Amygdala (tissue), 56 donors: ENCODE results near the gene ADARB2.
"Not testable (repeated sequence)": the region's sequence is repeated elsewhere in the genome, so short reads cannot be mapped to it uniquely, and the experiment has no call there.

Source experiments
- DNase-seq, 56 donors: peaks; one replicate each; lab custom pipeline; 2025; lab: John Stamatoyannopoulos, UW

ADARB2 gene

GRCh38 chr10:1477578-1477977, 259.7 kb downstream of the ADARB2 start:
- no peak for DNase-seq

DNA sequence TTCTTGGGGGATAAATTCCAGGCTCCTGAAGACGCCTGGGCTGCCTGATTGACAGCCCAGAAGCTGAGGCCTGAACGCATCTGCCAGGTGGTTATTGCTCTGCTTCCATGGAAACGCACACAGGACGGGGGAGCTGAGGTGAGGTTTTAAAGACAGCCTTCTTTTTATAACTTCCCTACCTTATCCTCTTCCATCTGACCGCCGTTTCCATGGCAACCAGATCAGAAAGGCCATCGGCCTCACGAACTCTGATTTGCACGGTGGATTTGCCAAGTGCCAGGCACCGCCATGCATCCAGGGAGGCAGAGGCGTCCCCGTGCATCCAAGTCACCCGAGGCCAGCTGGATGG, 260.9 kb downstream of the ADARB2 start:
- peak in 1 of 56 donors; percentile 20 for DNase-seq

DNA sequence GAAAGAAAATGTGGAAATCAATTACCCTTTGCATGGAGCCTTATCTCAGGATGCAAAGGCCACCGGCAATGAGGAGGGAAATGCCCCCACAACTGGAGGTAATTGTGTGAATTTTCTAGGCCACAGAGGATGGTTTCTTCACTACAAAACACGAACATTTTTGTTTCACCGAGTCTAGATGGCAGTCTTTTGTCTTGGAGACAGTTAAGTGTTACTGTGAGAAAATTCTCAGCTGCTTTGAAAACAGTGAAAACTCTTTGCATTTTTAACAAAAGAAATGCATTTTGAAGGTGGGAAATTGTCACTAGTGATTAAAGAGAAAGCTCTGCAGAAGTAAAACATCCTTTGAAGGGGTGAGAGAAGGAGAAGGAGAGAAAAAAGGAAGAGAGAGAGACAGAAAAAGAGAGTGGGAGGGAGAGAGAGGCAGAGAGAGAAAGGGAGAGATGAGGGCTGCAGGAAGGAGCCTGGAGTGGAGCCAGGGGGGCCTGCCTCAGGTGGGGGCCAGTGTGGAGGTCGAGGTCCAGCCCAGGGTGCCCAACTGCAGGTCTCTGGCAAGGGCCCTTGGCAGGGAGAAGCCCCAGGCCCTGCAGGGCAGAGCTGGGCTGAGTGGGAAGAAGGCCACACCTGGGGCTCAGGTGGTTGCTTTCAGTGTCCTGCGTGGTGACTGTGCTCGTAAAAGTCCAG, 261.4 kb downstream of the ADARB2 start:
- no peak for DNase-seq

DNA sequence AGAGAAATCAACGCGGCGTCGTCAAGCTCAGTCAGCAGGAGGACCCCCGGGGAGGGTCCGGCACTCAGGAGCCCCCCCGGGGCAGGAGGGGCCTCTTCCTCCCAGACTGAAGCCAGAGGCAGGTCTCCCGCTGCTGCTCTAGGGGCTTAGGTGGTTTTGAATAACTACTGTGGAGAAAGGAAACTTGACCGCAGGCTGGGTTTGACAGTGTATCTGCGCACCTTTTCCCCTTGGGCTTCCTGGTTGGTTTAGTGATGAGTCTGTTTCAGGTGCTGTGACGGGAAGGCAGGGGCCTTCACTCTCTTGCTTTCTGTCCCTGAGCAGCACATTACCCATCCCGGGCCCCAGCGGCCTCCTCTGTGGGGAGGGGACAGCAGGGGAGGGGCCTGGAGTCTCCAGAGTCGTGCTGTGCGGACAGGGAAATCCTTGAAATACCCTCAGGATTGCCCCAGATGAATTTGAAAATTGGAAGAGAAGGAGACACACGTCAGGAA, 262.2 kb downstream of the ADARB2 start:
- DNase-seq = no peak

- no peak for DNase-seq
Observed at GRCh38 chr10:1474376-1475097, 262.8 kb downstream of the ADARB2 start.

DNA sequence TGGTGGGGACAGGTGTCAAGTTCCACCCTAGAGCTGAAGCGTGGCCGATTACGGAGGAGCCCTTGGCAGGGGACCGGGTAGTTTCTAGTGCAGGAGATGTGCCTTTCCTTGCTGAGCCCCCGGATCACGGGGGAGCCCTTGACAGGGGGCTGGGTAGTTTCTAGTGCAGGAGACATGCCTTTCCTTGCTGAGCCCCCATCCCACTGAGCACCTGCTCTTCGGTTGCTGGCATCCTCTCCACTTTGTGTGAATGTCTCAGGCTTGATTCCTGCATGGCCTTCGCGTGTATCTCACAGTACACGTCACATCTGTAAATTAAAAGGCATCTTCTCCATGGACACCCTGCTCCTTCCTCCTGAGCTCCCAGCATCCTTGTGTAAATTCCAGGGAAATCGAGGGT, 263.5 kb downstream of the ADARB2 start:
- DNase-seq = no peak

GRCh38 chr10:1472178-1472958, 265.0 kb downstream of the ADARB2 start:
- no peak for DNase-seq

- DNase-seq = no peak
Observed at GRCh38 chr10:1468811-1469210, 268.5 kb downstream of the ADARB2 start.

DNA sequence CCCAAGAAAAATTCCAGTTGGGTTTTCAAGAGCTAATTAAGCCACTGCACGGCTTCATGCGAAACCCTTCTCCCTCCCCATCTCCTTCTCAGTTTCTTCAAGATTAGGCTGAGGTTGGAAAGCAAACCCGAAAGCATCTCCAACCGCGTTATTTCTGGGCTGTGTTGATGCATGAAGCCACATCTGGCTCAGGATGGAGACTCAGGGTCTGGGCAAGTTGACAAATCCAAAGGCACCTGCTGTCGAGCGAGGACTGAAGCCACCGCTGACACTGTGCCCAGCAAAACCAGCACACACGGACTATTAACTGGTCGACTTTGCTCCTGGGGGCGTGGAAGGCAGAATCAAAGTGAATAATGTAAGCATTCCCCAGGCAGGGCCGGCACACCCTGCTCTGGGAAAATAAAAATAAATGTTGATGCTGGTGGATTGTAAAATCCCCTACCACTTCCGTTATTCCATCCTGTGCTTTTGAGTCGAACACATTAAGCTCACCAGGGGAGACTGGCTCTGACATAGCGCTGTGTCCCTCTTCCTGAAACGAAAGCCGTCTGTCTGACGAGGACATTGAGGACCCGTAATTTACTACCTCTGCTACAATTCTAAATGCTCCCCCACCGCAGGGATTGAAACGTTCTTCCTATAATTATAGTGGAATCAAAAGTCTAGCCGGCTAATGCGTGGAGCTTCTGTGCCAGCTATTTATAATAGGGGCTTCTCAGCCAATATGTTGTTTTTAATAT, 269.8 kb downstream of the ADARB2 start:
- DNase-seq = no peak

DNA sequence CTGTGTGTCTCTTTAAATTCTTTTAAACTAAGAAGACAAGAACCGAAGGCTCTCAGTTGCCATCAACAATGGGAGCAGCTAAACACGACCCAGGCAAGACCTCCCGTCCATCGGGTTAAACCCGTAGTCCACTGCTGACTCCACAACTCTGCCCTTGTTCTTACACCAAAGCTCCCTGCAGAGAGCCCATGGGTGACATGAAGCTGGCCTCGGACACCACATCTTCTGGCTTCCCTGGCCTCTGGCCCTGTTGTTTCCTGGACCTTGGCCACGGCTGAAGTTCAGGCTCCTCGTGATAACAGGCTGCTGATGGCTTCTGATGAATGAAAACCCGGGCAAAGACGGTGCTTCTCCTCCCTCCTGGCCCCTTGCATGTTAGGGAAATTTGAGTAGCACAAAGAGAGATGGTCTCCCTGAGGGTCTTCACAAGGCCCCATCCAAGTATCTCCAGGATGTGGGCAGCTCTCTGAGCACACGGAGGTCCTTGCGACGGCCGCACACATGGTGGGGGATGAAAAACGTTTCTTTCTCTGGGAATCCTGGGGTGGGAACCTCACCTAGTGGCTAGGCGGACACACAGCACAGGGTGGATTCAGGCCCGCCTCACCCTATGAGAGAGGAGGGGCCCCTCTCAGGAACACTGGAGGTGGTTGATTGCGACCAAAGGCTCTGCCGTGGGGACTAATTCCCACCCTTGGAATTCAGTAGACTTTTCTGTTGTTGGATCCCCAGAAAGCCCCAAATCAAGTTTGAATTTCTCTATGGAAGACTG, 271.1 kb downstream of the ADARB2 start:
- DNase-seq = no peak

DNA sequence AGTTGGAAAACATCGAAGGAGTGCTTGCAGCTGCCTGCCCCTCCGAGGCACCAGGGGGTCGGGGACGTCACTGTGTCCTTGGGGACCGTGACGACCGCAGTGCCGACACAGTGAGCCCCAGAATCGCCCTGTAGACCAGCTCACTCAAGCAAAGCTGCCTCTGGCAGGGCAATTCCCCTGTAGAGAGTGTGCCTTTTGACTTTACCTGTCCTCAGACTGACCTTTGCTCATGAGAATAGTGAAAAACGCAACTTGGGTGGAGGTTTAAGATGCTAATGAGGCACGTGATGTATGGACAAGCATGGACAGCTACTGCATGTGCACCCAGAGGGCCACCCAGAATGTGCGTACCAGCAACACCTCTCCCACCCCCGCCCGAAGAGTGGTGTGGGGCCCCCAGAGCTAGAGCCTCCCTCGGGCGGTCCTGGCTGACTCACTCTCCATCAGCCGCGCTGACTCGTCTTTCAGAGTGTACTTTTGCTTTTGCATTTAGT, 271.9 kb downstream of the ADARB2 start:
- no peak for DNase-seq

DNA sequence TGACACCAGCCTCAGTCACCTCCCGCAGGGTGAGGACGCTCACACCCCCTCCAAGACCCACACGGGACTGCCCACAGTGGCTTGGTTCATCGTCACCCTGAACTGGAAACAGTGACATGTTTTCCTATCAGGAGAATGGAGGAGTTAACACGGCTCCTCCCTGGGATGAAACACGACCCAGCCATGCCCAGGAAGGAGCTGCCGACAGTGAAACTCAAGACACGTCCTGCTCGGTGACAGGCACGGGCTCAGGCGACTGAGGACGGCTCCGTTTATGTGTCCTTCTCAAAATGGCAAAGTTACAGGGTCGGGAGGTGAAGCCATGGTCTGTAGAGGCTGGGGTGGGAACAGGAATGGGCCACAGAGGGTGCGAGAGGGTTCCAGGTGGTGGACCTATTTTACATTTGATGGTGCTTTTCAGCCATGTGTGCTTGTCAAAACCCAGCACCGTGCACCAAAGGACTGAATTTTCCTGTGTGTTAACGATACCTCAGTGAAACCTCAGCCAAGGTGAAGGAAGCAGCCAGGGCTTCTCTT, 272.4 kb downstream of the ADARB2 start:
- DNase-seq = no peak

DNA sequence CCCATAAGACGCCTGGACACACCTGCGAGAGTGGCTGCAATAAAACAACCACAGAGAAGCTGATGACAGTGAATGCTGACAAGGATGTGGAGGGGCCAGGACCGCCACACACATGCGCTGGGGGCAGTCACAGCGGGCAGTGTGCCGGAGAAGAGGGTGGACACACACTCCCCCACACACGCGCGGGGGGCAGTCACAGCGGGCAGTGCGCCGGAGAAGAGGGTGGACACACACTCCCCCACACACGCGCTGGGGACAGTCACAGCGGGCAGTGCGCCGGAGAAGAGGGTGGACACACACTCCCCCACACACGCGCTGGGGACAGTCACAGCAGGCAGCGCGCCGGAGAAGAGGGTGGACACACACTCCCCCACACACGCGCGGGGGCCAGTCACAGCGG, 273.4 kb downstream of the ADARB2 start:
- not testable (repeated sequence) for DNase-seq

GRCh38 chr10:1462994-1463633, 274.2 kb downstream of the ADARB2 start:
- no peak for DNase-seq

GRCh38 chr10:1462521-1462920, 274.8 kb downstream of the ADARB2 start:
- no peak for DNase-seq

GRCh38 chr10:1462032-1462431, 275.3 kb downstream of the ADARB2 start:
- DNase-seq = no peak

GRCh38 chr10:1461016-1461415, 276.3 kb downstream of the ADARB2 start:
- DNase-seq = no peak

DNA sequence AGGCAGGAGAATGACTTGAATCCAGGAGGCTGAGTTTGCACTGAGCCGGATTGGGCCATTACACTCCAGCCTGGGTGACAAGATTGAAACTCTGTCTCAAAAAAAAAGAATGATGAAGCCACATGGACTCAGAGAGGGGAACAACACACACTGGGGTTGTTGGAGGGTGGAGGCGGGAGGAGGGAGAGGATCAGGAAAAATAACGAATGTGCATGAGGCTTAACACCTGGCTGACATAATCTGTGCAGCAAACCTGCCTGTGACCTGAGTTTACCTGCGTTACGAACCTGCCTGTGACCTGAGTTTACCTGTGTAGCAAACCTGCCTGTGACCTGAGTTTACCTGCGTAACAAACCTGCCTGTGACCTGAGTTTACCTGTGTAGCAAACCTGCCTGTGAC, 277.7 kb downstream of the ADARB2 start:
- DNase-seq = not testable (repeated sequence)

DNA sequence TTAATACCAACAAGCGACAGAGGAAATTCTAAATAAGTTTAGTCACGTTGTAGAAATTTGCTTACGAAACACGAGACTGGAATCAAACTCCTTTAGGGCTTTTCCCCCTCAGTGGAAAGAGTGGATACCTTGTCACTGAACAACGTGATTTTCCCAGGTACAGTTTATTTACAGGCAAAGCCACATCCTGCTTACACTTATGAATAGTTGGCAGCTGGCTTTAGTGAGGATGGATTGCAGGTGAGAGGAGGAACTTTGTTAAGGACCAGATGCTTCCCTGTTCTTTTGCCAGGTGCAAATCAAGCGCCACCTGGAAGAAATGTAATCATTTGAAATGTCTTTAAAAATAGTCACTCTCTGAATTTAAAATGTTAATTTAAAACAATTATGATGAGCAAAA, 282.4 kb downstream of the ADARB2 start:
- DNase-seq = no peak
